Measurements from ENCODE around the gene CAPZA2.
A peak's percentile ranks its signal among the peaks of the same experiment; 100 is the strongest.
"Not testable (repeated sequence)": the region's sequence is repeated elsewhere in the genome, so short reads cannot be mapped to it uniquely, and the experiment has no call there.

The CAPZA2 gene

DNA sequence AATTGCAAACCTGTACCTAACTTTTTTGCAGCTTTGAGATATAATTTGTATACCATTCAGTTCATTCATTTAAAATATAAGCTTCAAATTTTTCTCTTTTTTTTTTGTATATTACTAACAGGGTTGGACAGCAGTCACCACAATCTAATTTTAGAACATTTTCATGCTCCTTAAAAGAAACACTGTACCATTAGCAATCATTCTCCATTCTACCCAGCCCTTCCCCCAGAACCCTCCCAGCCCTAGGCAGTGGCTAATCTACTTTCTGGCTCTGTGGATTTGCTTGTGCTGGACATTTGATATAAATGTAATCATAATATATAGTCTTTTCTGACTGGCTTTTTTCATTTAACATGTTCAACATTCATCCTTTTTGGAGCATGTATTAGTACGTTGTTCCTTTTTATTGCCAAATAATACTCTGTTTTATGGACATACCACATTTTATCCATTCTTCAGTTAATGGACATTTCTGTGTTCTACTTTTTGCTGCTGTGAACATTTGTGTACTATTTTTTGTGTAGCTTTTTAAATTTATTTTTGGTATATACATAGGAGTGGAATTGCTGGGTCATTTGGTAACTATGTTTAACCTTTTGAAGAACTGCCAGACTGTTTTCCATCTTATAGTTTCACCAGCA lies 50.0 kb downstream of the CAPZA2 start:
- DNase-seq (ENCODE audit: low read depth in 1 of 2, low spot score in 1 of 2) = no peak

DNA sequence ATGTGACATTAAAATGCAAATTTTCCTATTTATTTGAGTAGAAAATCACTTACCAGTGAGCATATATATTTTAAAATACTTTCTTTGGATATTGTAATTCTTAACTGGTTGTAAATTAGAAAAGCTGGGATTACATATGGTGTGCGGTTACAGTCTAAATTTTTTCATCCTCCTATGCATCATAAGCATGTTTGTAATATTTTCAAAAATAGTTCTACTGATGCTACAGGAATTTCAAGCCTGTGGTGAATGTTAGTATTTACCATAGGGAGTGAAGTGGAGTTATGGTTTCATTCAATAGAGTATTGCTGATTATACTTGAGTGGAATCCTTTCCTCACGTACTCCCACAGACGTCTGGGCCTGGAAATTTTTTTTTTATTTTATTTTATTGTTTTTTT lies 56.3 kb downstream of the CAPZA2 start:
- no peak for DNase-seq (ENCODE audit: low read depth in 1 of 2, low spot score in 1 of 2)

DNA sequence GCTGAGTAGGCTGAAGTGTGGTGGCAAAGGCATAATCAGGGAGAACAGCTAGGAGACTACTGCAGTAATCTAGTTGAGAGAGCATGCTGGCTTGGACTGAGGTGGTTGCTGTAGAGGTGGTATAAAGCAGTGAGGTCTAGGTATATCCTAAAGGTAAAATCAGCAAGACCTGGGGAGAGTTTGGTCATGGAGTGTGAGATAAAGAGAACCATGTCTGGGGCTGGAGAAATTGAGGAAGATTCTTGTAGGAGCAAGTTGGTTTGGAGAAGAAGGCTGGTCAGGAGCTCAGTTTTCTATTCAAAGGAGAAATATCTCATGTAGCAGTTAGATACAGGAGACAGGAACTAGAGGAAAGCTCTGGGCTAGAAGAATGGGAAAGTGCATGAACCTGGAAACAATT lies 58.0 kb downstream of the CAPZA2 start:
- DNase-seq (ENCODE audit: low read depth in 1 of 2, low spot score in 1 of 2) = no peak

- DNase-seq (ENCODE audit: low read depth in 1 of 2, low spot score in 1 of 2) = no peak
Measured at GRCh38 chr7:116922545-116922944, 60.2 kb downstream of the CAPZA2 start.

GRCh38 chr7:116924741-116925140 lies 62.4 kb downstream of the CAPZA2 start:
- no peak for DNase-seq (ENCODE audit: low read depth in 1 of 2, low spot score in 1 of 2)

GRCh38 chr7:116929021-116929420 lies 66.6 kb downstream of the CAPZA2 start:
- no peak for DNase-seq (ENCODE audit: low read depth in 1 of 2, low spot score in 1 of 2)

- DNase-seq (ENCODE audit: low read depth in 1 of 2, low spot score in 1 of 2) = peak; percentile 47 to 64
Measured at GRCh38 chr7:116929914-116930913, 67.8 kb downstream of the CAPZA2 start.

DNA sequence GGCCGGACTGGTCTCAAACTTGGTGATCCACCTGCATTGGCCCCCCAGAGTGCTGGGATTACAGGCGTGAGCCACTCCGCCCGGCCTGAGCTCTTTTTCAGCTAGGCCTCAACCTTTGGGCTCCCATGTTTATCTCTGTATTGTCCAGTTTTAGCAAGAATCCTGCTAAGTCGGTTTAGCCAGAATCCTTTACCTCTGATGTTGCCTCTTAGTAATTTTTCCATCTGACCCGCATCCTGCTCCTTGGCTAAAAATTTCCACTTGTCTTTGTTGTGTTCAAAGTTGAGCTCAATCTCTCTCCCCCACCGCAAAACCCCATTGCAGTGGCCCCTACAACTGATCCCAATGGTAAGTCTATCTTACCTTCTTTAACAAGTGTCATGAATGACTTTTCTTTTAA lies 70.2 kb downstream of the CAPZA2 start:
- DNase-seq (ENCODE audit: low read depth in 1 of 2, low spot score in 1 of 2) = no peak

- no peak for DNase-seq (ENCODE audit: low read depth in 1 of 2, low spot score in 1 of 2)
Measured at GRCh38 chr7:116933465-116933864, 71.1 kb downstream of the CAPZA2 start.

- no peak for DNase-seq (ENCODE audit: low read depth in 1 of 2, low spot score in 1 of 2)
Measured at GRCh38 chr7:116934580-116934979, 72.2 kb downstream of the CAPZA2 start.

DNA sequence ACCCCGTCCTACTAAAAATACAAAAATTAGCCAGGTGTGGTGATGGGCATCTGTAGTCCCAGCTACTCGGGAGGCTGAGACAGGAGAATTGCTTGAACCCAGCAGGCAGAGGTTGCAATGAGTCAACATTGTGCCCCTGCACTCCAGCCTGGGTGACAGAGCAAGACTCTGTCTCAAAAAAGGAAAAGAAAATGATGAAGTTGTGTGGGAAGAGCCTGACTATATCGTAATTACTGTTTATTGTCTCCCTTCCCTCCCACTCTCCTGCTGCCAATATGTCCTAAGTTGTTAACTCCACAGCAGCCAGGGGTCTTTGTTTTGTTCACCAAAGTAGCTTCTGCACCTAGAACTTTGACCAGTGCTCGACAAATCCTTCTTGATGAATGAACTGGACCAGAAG lies 74.5 kb downstream of the CAPZA2 start:
- DNase-seq (ENCODE audit: low read depth in 1 of 2, low spot score in 1 of 2) = not testable (repeated sequence)

DNA sequence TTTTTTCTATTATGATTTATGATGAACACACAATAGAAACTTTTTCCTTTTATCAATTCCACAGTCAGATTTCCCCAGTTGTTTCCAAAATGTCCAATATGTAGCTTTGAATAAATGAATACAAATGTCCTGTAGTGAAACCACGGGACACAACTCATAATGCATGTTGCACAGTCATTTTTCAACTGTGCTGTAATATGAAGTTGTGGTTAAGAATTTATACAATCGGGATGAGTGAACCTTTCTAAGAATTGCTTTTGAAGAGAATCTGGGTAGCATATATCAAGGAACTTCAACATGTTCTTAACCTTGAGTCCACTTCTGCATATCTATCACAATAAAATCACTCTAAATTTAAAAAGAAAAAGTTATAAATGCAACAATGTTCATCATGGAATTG lies 76.3 kb downstream of the CAPZA2 start:
- DNase-seq (ENCODE audit: low read depth in 1 of 2, low spot score in 1 of 2) = no peak

GRCh38 chr7:116940689-116941370 lies 78.4 kb downstream of the CAPZA2 start:
- no peak for DNase-seq (ENCODE audit: low read depth in 1 of 2, low spot score in 1 of 2)

DNA sequence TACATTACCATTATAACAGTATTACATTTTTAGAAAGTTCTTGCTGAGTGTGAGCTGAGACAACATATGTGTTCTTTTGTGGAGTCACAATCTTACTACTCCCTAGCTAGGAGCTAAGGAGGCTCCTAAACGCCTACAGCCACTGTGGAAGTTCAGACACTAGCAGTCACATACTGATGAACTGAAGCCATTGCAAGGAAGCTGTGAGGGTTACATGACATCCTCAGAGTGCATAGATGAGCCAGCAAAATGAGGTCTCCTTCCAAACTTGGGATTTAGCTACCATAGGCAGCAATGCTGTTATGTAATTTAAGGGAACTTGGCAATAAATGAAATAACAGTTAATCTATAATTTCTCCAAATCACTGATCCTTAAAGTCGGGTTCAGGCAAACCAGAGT lies 80.1 kb downstream of the CAPZA2 start:
- no peak for DNase-seq (ENCODE audit: low read depth in 1 of 2, low spot score in 1 of 2)

- no peak for DNase-seq (ENCODE audit: low read depth in 1 of 2, low spot score in 1 of 2)
Measured at GRCh38 chr7:116948934-116949333, 86.5 kb downstream of the CAPZA2 start.

- no peak for DNase-seq (ENCODE audit: low read depth in 1 of 2, low spot score in 1 of 2)
Measured at GRCh38 chr7:116949941-116950801, 87.8 kb downstream of the CAPZA2 start.

DNA sequence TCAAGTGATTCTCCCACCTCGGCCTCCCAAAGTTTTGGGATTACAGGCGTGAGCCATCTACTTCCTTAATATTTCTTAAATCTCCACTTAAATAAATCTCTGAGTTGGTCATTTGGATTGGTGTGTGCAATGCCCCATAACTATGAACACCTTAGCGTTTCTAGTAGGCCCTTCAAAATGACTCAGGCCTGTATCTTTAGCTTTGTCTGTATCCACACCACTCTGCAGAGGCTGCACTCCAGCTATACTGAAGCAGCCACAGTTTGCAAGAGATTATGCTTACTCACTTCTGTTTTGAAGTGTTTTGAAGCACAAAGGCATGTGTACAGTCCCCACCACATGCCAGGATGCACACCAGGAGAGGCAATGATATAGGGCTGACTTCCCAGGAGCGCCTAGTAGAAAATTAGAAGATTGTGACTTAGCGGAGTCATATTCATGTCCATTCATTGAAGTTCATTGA lies 88.5 kb downstream of the CAPZA2 start:
- DNase-seq (ENCODE audit: low read depth in 1 of 2, low spot score in 1 of 2) = no peak

DNA sequence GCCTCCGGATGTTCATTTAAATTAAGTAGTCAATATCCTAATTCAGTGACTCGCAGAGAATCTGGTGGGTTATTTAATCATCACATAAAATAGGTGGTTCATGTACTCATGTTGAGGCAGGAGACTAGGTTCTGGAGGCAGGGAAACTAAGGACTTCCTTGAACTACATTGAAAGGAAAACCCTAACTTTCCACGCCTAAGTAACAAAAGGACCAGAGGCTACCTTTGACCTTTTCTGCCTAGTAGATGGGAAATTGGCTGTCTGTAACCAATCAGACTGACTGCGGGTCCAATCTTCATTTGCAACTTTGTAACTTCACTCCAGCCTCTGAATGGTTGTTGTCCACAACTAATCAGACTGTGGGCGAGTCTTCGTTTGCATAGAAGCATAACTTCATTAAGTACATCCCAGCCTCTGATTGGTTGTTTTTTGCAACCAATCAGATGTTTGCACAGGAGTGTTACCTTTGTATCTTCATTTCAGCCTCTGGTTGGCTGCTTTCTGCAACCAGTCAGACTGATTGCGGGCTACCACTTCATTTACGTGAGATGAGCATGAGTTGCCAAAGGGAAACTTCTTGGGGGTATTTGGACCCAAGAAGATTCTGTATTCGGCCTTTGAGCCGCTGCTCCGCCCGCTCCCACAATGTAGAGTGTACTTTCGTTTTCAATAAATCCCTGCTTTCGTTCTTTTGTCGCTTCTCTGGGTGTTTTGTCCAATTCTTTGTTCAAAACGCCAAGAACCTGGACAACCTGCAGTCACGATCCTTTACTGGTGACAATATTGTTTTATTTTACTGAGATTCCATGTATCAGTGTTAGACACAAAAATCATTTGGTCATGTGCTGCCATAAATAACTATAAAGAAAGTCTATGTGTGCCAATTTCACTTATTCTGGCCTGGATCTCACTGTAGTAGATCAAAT lies 89.2 kb downstream of the CAPZA2 start:
- DNase-seq (ENCODE audit: low read depth in 1 of 2, low spot score in 1 of 2) = no peak

DNA sequence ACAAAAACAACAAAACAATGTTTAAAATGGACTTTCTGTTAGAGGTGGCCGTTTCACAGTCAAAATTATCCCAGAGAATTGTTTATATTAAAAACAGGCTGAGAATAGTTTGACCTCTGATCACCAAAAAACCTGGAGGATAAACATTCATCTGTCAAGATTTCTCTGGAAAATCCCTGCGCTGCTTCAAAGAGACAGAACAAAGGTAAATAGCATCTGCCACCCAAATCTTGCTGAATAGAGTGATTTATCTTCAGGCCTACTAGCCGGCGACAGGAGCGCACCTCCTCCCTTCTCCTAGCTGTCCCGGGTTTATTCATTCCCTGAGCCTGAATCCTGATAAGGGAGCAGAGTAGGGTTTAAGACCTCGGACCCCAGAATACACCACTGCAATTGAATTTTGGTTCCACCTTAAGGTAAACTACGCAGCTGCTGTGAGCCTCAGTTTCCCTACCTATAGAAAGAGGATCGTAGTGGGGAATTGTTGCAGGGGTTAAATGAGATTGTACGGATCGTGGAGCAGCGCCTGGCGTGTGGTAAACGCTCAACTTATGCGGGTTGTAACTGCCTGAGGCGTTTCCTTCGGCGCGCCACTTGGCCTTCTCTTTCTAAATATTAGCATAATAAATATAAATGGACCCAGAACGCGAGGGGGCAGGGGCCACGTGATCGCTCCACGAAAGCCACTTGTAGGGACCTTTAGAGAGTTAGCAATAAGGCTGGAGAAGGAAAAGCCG lies 90.4 kb downstream of the CAPZA2 start:
- DNase-seq (ENCODE audit: low read depth in 1 of 2, low spot score in 1 of 2) = no peak
